T follicular helper cell (primary cell): ENCODE measurements around the gene SUN1.
"Not testable (repeated sequence)": the region's sequence is repeated elsewhere in the genome, so short reads cannot be mapped to it uniquely, and the experiment has no call there.

Experiments used
- DNase-seq: peaks from one replicate; pipeline ENCODE4 v3.0.0-alpha.2; 2020; ENCODE audit warnings: low read depth

SUN1 gene

GRCh38 chr7:833601-834258, 1.5 kb downstream of the SUN1 start:
- DNase-seq: no peak

GRCh38 chr7:834277-834676, 2.0 kb downstream of the SUN1 start:
- DNase-seq: no peak

GRCh38 chr7:835021-835420, 2.7 kb downstream of the SUN1 start:
- DNase-seq: no peak

- DNase-seq: no peak
Measured at GRCh38 chr7:835485-836401, 3.5 kb downstream of the SUN1 start.

- DNase-seq: no peak
Measured at GRCh38 chr7:836429-836828, 4.2 kb downstream of the SUN1 start.

- no peak for DNase-seq
Measured at GRCh38 chr7:837001-837400, 4.7 kb downstream of the SUN1 start.

- DNase-seq: no peak
Measured at GRCh38 chr7:840001-840600, 7.8 kb downstream of the SUN1 start.

- no peak for DNase-seq
Measured at GRCh38 chr7:841943-842342, 9.7 kb downstream of the SUN1 start.

- no peak for DNase-seq
Measured at GRCh38 chr7:842431-843031, 10.3 kb downstream of the SUN1 start.

- DNase-seq: no peak
Measured at GRCh38 chr7:843230-843629, 11.0 kb downstream of the SUN1 start.

GRCh38 chr7:844043-844442, 11.8 kb downstream of the SUN1 start:
- DNase-seq: no peak

GRCh38 chr7:844514-844913, 12.2 kb downstream of the SUN1 start:
- DNase-seq: no peak

- no peak for DNase-seq
Measured at GRCh38 chr7:845091-845490, 12.8 kb downstream of the SUN1 start.

- no peak for DNase-seq
Measured at GRCh38 chr7:845731-846130, 13.5 kb downstream of the SUN1 start.

GRCh38 chr7:846958-847650, 14.8 kb downstream of the SUN1 start:
- DNase-seq: not testable (repeated sequence)

- DNase-seq: not testable (repeated sequence)
Measured at GRCh38 chr7:847728-848127, 15.5 kb downstream of the SUN1 start.

- no peak for DNase-seq
Measured at GRCh38 chr7:849145-849544, 16.9 kb downstream of the SUN1 start.

GRCh38 chr7:849781-850180, 17.5 kb downstream of the SUN1 start:
- DNase-seq: no peak

- no peak for DNase-seq
Measured at GRCh38 chr7:851204-851603, 18.9 kb downstream of the SUN1 start.

- DNase-seq: no peak
Measured at GRCh38 chr7:853366-854117, 21.3 kb downstream of the SUN1 start.

- DNase-seq: no peak
Measured at GRCh38 chr7:854118-854775, 22.0 kb downstream of the SUN1 start.
